ENCODE data around the gene NPHS1.
"Not testable (repeated sequence)": the region's sequence is repeated elsewhere in the genome, so short reads cannot be mapped to it uniquely, and the experiment has no call there.

GRCh38 chr19:35891819-35892218, 39.5 kb upstream of the NPHS1 start:
- not testable (repeated sequence) for TF ChIP-seq CTCF, POLR2A (IDR thresholded peaks at IDR 0.05)

All from uterus (tissue), 2 donors.